ENCODE measurements around the gene SDC3.
"Not testable (repeated sequence)": the region's sequence is repeated elsewhere in the genome, so short reads cannot be mapped to it uniquely, and the experiment has no call there.

SDC3 gene, protein sequence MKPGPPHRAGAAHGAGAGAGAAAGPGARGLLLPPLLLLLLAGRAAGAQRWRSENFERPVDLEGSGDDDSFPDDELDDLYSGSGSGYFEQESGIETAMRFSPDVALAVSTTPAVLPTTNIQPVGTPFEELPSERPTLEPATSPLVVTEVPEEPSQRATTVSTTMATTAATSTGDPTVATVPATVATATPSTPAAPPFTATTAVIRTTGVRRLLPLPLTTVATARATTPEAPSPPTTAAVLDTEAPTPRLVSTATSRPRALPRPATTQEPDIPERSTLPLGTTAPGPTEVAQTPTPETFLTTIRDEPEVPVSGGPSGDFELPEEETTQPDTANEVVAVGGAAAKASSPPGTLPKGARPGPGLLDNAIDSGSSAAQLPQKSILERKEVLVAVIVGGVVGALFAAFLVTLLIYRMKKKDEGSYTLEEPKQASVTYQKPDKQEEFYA

DNA sequence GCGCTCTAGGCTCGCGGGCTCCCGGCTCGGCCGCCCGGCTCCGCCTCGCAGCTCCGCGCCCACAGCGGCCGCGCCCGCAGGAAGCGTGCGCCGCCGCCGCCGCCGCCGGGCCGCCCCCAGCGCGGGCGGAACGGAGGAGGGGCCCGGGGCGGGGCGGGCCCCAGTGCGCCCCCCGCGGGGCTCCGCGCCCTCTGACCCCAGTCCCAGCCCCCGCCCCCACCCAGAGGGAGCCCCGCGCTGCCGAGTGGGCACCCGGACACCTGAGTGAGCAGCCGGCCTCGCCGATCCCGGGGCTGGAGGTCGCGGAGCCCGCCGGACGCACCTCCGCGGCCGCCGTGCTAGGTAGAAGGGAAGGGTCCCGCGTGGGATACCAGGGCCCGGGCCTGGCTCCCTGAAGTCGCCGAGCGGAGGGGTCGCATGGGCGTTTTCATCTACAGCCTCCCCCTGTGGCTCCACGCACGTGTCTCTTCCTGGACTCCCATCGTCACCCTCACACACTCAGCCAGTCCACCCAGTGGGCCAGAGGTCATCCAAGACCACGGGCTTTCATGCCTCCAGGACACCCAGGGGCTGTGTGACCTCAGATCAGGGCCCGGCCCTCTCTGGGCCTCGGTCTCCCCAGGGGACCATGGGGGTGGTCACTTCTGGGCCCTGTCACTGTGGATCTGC is at the start of gene SDC3:
Gene SDC3, minus strand, starts transcription at position 63 of the 669 bp plus-strand sequence. CDS start 172 bp downstream, outside the sequence.
- DNase-seq, result no peak

GRCh38 chr1:30957560-30958222 is 49.1 kb upstream of the SDC3 start:
- no peak for DNase-seq

GRCh38 chr1:30955448-30956015 is 47.0 kb upstream of the SDC3 start:
- DNase-seq, result no peak

- no peak for DNase-seq
Measured at GRCh38 chr1:30953685-30954084, 45.1 kb upstream of the SDC3 start.

- no peak for DNase-seq
Measured at GRCh38 chr1:30952098-30952497, 43.5 kb upstream of the SDC3 start.

DNA sequence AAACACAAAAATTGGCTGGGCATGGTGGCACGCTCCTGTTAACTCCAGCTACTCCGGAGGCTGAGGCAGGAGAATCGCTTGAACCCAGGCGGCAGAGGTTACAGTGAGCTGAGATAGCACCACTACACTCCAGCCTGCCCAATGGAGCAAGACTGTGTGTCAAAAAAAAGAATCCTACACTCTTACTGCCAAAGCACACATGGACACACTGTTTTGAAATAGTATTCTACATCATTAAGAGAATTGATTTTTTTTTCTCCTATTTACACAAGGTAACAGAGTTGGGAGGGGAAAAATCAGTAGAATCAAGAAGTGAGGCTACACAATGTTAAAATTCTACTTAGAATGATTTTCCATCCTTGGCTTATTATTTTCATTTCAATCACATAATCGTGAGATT is 42.1 kb upstream of the SDC3 start:
- no peak for DNase-seq

GRCh38 chr1:30950053-30950452 is 41.5 kb upstream of the SDC3 start:
- no peak for DNase-seq

DNA sequence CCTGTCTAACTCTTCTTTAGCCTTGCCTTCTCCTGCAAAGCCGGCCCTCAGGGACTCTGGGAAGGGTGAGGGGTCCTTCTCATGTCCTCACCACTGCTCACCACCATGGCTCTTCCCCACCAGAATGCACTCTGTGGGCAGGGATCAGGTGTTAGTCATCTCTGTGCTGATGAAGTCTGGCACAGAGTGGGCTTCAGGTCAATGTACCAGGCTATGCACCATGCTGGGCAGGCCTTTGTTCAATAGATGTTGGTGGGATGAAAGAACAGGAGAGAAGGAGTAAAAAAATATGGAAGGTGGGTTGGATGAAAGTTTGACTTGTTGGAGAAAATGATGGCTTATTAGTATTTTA is 40.9 kb upstream of the SDC3 start:
- not testable (repeated sequence) for DNase-seq

GRCh38 chr1:30948813-30949486 is 40.4 kb upstream of the SDC3 start:
- not testable (repeated sequence) for DNase-seq

- no peak for DNase-seq
Measured at GRCh38 chr1:30948278-30948677, 39.7 kb upstream of the SDC3 start.

DNA sequence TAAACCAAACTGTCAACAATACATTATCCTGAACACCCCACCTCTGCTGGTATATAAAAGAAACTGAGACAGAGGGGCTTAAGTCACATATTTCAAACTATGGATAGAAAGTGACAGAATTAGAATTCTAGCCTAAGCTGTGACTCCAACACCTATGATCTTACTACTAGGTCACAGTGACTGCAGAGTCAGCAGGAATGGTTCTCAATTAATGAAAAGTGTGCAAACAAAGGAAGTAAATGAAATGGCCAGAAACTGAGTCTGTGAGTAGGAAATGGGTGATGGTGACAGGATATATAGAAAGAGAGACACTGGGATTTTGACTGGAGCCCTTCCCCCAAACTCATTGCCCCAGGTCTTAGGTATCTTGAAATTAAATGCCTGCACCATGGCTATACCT is 38.7 kb upstream of the SDC3 start:
- no peak for DNase-seq

GRCh38 chr1:30942326-30942963 is 33.9 kb upstream of the SDC3 start:
- DNase-seq, result no peak

DNA sequence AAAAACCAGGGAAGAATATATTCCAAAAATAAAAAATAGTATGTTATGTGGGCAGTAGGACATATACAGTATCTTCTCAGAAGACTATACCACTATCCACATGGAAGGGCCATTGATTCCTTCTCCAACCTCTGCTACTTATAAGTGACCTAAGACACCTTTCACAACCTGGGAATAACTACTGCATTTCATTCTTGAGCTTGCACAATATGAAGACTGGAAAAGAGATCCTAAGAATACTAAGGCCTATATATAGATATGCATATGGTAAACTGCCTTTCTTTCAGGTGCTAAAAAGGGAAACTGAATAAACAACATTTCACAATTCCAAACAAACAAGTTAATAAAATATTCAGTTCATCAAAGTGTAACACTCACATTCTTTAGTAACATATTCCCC is 32.0 kb upstream of the SDC3 start:
- no peak for DNase-seq

DNA sequence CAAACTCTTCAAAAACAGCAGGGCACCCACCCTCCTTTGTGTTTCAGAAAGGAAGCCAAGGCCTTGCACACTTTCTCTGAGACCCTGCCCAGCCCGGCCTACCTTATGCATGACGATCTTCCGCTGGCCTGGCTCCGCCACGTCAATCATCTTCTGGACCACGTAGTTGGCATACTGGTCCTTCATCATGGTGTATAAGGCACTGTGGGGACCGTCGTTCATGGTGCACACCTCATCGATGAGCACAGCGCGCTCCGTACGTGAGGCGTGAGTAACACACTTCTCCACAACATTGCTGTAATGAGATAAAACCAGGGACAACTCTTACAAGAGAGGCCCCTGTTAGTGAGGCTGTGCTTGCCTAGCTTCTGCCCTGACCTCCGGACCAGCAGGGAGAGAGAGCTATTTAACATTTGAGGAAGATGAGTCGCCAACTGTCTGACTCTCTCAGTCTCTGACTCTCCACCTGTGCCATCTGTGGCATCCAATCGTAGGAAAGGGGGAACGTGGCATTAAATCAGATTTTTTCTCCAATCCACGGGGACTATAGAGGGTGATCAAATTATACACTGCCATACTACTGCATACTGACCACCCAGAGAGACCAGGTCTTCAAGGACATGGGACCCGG is 28.1 kb upstream of the SDC3 start:
- no peak for DNase-seq

DNA sequence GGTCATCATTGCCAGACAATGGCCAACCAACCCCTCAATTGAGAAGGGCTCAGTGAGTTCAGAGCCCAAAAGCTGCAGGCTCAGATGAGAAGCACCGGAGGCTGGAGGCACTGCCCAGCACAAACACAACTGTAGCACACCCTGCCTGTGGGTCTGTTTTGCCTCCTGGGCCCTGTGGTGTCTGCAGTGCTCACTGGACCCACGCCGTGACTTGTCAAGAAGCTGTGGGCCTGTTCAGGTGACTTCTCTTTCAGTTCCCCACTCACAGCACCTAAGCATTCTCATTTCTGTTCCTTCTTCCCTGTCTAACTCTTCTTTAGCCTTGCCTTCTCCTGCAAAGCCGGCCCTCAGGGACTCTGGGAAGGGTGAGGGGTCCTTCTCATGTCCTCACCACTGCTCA is 27.2 kb upstream of the SDC3 start:
- not testable (repeated sequence) for DNase-seq

- DNase-seq, result no peak
Measured at GRCh38 chr1:30934613-30935012, 26.1 kb upstream of the SDC3 start.

- DNase-seq, result no peak
Measured at GRCh38 chr1:30933874-30934252, 25.3 kb upstream of the SDC3 start.

- DNase-seq, result no peak
Measured at GRCh38 chr1:30930631-30931173, 22.1 kb upstream of the SDC3 start.

- DNase-seq, result no peak
Measured at GRCh38 chr1:30929944-30930525, 21.5 kb upstream of the SDC3 start.

DNA sequence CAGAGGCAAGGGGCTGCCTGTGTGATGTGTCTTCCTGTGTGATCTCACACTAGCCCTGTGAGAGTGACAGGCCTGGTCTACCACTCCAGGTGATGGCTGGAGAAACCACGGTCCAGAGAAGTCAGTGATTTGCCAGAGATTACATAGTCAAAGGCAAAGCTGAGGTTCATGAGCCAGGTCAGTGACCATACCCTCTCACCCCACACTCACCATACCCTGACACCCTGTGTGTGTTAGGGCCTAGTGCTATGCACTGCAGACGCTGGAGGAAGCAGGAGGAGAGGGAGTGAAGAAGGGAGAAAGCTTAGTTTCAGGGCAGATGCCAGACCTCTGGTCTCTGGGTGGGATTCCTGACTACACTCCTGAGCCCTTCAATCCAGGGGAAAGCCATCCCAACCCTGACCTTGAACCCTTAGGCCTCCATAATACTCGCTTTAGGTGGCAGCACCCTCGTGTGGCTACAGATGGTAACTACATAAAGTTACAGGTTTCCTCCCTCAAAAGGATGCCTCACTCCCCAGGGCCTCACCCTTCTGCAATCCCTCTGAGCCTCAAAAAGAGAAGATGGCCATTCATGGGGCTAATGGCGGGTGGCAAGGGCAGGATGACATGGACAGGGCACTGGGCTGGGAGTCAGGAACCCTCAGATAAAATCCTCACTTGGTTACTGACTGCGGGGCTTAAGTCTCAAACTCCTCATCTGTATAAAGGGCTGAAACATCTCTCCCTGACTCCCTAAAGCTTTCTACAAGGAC is 20.8 kb upstream of the SDC3 start:
- peak; percentile 74 for DNase-seq

DNA sequence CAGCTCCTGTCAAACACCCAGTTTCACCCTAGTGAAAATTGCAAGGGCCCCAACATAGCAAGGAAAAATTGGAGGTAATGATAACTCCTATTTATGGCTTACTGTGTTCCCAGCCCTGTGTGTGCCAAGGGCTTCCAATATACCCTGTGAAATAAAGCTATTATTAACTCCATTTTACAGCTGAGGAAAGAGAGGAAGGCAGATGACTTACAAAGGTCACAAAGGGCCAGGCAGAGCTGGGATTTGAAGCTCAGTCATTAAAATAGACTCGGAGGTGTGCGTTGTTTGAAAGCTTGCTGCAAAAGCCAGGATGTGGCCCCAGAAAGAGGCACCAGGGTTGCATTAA is 20.2 kb upstream of the SDC3 start:
- no peak for DNase-seq
